Measurements from ENCODE around the gene HES7.
"Not testable (repeated sequence)": the region's sequence is repeated elsewhere in the genome, so short reads cannot be mapped to it uniquely, and the experiment has no call there.

The HES7 gene

DNA sequence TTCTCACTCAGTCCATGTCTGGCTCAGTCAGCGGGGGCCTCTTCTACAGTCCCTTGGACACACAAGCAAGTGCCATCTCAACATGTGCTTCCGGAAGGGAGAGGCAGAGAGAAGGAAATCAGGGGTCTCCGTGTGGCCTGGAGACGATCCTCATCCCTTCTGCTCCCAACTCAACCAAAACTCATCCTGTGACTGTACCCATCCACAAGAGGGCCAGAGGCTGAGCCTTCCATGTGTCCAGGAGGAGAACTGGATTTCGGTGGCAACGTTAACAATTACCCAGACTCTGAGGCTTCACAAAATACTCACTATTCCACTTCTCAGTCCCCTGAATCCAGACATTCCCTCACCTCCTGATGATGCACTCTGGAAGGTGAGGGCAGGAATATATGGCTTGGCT is 28.5 kb downstream of the HES7 start:
- no peak for DNase-seq

DNA sequence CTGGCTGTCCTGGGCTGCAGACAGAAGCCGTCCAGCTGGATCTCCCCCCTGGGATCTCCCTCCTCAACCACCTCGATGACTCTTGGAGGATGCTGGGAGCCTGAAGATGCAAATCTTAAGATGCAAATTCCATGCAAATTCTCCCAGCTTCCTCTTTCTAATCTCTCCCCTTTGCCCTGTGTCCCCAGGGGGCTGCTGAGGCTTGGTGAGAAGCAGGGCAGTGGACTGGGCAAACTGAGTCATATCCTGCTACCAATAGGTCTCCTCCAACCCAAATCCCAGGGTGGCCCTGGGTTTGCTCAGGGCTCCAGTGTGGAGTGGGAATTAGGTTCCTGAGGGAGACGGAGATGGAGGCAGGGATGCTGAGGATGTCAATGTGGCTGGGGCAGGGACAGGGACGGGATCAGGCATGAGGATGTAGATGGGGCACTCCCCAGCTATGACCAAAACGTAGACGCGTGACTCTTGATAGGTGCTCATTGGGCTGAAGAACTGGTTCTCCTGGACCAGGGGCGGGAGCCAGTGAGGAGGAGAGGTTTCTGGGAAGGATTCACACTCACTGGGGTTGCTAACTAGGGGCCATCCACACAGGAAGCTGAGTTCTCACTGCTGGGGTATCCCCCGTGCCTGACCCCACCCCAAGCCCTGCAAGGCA is 32.7 kb downstream of the HES7 start:
- DNase-seq, result no peak

DNA sequence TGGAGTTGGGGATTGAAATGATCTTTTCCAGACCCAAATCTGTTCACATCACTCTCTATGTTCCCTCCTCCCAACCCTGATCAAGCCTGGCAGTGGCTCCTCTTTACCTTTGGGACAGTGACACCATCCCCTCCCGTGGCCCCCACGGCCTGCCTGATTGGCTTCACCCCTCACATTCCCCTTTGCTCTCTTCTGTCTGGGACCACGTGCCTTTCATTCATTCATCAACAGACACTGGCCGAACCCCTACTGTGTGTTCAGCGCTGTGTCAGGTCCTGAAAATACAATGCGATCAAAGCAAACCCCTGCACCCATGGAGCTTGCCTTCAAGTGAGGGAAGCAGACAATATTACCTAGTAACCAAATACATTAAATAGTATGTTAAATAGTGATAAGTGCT is 34.2 kb downstream of the HES7 start:
- no peak for DNase-seq

DNA sequence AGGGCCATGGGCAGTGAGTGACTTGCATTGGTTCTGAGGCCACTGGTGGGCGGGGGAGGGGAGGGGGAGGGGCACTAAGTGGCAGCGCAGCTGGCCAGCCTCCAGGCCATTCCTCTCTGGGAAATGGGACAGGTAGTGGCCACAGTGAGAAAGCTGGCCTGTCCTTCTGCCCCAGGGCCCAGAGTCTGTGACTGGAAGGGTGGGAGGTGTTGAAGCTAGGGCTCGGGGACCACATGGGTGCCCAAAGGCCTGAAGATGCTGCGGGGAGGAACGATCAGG is 36.0 kb downstream of the HES7 start:
- no peak for DNase-seq

DNA sequence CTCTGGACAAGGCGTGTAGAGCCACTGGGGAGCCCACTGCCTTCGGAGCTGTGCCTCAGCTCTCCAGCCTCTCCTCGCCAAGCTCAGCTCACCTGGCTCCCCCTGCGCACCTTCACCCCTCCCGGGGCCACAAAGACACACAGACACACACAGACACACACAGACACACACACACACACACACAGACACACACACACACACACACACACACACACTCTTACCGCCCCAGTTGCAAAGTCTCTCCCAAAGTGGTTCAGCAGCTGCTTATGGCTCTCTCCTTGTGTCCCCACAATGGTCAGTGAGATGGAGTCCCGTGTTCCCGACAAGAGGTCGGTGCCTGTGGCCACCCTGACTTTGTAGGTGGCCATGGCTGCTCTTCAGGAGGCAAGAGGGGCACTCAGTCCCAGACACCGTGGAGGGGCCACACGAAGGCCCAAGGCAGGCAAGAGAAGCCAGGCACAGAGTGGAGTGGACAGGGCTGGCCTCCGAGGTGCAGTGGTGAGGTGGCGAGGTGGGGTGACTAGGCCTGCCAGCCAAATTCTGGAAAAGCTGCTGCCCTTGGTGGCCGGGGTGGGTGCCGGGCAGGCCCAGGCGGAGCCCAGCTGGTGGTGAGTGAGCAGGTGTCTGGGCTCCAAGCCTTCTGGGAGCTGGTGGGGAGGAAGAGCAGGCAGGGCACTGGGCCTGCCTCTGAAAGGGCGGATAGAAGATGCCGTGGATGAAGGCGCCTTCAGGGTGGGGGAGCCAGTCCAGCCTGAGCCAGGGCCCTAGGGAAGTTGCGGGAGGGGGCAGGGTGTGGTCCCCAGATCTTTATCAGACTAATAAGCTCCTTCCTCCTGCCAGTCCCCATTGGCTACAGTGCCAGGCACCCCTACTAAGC is 36.6 kb downstream of the HES7 start, which contains the start of gene ALOX12B:
Gene ALOX12B, minus strand, starts transcription at position 642 of the 877 bp plus-strand sequence. Its CDS starts 274 bp downstream, at position 368.
- DNase-seq, result no peak

DNA sequence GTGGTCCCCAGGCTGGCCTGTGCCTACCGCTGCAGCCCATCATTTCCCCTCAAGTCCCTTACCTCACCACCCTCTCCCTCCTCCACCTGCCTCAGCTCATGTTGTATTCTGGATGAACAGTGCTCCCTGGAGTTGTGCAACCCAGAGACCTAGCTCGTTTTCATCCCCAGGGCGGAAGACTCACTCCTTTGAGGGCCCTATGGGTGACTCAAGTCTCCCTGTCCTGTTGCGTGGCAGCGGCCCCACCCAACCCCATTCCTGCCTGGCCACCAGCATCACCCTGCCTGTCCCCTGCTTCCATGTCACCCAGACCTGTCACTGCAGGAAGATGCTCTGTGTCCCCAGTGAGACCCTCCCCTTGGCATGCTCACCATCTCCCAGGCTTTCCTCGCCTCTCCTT is 39.7 kb downstream of the HES7 start:
- DNase-seq, result no peak

DNA sequence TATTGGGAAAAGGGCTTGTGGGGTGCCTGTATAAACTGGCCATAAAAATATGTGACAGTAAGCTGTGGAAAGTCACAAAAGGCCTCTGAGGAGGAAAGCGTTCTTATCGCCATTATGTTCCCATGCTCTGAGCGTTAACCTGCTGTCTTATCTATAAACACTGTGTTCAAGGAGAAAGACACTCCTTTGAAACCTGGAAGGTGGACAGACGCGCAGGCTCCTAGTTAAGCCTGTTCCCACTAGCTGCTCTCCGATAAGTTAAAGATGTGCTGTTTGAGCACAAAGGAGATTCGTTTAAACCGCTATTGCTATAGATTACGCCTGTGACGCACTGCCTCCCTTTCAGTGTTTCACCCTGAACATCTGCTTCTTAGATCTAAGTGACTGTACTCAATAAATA is 41.6 kb downstream of the HES7 start:
- DNase-seq, result no peak

DNA sequence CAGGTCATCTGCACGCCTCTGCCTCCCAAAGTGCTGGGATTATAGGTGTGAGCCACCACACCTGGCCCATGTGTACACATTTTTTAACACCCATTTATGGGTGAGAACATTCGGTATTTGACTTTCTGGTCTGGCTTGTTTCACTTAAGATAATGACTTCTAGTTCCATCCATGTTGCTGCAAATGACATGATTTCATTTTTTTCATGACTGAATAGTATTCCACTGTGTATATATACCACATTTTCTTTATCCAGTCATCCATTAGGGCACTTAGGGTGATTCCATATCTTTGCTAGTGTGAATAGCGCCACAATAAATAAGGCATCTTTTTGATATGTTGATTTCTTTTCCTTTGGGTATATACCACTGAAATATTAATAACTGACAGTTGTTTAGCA is 42.0 kb downstream of the HES7 start:
- no peak for DNase-seq

DNA sequence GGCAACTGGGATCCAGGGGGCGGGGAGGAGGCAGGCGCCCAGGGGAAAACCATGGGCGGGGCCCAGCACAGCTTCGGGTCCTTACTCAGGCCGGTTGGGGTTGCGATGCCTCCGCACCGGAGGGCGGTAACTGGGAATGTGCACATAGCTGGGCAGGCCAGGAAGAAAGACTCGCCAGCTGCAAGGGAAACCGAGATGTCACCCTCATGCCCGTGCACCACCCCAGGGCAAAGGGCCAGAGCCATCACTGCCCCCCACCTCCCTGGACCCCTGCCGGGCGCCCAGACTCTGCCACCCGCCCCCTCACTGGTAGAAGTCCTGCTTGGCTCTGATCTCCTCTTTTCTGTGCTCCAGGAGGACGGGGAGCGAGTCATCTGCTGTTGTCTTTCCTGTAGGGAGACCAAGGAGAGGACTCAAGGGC is 43.1 kb downstream of the HES7 start:
- DNase-seq, result no peak

DNA sequence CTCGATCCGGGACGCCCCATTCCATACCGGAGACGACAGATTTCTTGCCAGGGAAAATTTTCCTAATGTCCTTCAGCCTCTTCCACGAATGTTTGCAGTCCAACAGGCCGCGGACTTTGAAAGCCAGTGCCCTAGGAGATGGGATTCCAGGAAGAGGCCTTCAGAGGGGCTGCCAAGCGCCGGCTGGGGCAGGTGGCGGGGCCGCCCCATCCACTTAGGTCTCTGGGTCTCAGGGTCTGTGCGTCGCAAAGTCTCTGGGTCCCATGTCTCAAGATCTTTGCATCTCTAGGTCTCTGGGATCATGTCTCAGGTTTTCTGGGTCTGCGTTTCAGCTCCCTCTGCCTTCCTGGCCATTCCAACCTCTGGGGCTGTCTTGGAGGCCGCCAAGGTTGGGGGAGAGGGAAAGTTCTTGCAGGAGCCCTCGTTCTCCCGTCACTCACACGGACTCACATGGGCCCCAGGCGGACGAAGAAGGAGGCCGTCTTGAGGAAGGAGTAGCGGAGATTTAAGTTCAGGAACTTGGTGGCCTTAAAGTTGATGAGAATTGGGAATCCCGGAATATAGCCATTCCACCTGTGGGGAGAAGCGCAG is 43.6 kb downstream of the HES7 start:
- DNase-seq, result no peak

DNA sequence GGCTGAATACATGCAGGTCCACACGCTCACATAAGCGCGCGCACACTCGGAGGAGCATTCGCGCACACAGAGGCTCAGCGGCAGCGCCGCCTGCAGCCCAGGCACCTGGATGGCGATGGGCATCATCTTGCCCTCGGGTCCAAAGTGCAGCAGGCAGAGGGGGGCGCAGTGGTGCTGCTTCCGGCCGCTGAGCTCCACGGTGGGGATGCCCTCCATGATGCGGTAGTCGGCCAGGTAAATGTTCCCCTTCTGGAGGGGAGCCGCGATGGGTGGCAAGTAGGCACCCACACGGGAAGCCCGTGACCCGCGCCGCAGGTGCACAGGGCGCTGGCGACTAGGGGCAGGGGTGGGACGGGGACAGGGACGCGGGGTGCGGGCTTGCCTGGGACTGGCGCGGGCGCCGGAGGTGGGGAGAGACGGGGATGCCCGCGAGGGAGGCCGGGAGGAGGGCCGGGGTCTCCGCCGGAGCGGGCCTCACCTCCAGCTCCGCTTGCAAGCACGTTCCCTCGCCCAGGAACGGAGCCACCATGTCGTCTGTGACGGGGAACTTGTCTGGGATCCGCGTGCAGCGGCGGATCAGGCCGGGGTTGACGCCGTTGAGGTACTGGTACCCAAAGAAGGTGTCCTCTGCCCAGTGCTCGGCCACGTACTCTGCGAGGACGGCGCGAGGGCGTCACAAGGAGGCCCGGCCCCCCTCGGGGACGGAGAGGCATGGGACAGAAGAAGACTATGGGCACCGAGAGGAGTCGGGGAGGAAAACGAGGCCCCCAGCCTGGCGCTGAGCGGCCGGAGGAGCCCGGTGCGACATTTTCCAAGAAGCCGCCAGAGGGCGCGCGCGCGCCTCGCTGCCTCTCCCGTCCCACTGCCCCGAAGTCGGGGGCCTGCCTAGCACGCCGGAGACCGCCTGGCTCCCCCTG is 44.4 kb downstream of the HES7 start:
- no peak for DNase-seq

DNA sequence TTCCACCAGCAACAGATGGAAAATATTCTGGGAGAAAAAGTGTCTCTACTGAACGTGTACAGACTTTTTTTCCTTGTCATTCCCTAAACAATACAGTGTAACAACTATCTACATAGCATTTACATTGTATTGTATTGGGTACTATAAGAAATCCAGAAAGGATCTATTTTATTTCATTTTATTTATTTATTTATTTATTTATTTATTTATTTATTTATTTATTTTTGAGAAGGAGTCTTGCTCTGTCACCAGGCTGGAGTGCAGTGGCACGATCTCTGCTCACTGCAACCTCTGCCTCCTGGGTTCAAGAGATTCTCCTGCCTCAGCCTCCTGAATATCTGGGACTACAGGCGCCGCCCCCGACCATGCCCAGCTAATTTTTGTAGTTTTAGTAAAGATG is 46.0 kb downstream of the HES7 start:
- not testable (repeated sequence) for DNase-seq

DNA sequence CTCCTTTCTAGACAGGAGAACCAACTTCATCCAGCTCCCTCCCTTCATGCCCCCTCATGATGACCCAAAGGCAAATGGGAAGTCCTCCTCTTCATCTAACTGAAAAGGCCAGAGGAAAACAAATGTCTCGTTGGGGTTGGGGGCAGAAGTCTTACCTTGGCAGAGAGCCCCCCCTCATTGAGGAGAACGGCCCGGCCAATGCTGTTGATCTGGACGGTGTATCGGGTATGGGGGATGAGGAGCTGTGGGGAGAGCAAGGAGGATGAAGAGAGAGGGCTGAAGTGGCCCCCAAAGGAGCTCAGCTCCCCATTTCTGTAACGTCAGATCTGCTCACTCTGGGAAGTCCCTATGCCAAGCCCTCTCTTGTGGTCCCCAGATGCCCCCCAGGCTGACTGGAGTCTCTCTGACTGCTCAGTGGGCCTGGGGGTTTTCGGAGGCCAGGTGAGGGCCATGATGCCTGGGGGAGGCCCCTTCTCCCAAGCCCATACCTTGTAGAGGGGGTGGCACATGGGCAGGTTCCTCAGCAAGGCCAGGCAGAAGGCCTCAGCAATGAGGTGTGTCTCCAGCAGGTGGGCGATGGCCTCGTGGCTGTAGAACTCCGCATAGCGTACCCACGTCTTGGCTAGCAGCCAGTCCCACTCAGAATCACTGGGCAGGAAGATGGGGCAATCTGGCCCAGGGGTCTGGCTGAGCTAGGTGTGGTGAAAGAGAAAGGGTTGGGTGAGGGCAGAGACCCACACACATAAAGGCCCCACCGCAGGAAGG is 47.2 kb downstream of the HES7 start:
- no peak for DNase-seq

DNA sequence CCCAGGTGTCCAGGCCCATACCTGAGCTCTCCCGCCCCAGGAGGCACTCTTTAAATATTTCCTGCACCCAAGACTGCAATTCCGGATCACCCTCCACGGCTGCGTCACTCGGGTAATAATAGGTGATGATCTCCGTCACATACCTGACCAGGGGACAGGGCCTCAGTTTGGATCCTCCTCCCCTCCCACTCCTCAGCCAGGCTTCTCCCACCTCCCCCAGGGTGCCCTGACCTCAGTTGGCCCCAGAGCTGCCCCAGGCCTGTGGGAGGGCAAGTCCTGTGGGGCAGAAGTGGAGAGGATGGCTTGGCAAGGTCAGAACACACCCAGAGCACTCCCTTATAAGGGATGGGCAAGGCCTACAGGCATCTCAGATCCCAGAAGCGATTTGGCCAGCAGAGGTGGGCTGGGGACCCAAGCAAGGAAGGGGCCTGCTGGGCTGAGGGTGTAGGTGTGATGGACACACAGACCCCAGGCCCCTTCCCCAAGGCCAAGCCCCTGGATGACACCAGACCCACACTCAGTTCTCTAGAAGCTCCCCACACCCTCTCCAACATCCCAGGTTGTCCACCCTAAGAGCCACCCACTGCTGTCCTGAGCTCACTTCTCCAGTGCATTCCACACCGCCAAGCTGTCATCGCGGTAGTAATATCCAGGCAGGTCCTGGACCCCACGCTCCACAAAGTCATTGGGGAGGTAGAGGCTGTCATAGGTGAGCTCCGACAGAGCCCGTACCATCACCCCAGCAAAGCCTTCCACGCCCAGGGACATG is 48.1 kb downstream of the HES7 start:
- DNase-seq, result no peak

DNA sequence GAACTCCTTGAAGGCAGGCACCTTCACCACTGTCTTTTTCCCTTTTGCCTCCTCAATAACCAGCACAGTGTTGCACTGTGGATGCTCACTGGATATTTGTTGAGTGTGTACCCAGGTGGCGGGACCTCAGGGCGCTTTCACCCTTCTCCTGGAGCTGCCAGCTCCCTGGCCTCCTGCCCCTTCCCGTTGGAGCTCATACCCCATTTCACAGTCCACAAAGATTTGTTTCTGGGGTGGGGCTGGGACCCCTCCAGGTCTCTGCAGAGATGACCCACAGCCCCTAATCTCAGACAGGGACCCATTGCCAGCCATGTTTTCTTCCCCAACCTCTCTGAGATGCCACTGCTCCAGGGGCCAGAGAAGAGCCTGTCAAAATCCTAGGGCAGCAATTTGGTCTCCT is 48.8 kb downstream of the HES7 start:
- DNase-seq, result no peak

DNA sequence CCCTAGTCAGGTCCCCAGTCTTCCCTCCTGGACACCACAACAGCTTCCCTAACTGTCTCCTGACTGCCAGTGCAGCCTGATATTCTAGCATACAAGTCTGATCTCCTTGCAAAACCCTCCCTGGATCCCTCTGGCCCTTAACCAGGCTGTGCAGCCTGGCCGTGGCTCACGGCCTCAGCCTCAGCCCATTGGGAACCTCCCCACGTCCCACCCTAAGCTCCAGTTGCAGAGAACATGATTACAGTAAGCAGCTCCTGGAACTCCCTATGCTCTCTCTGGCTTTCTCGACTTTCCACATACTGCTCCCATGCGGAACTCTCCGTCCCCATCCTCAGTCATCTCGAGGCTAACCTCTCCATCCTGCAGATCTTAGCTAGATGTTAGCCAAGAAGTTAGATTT is 49.4 kb downstream of the HES7 start:
- no peak for DNase-seq

DNA sequence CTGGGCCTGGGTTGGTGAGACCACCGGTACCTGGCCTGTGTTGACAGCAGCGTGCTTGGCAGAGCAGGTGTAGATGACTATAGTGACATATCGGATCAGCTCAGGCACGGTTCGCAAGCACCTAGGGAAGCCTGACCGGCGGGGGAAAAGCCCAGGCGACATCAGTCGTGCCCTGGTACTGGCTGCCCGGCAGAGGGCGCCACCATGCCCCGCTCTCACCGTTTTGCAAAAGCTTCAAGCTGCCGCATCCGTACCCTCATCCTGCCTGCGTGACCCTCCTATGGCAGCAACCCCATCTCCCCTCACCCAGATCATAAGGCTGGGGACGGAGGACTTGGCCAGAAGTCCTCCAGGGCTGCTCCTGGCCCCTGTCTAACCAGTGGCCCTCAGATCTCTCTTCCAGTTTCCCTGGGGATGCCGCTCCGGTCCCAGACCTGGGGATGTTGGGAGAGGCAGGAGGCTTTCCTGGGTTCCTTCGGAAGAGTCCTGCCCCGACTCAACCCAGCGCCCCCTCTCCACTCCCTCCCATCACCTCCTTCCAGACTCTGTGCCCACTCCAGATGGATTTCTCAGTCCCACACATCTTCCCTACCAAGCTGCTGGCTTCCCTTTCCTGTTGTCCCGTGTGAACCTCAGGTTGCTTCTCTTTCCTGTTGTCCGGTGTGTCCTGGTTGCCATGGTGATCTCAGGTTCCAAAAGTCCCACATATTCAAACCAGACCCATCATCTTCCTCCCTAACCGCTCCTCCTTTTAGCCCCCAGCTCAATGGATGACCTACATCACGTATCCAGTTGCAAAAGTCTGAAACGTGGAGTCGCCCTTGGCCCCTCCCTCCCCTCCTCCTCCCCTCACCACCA is 50.0 kb downstream of the HES7 start:
- DNase-seq, result no peak

DNA sequence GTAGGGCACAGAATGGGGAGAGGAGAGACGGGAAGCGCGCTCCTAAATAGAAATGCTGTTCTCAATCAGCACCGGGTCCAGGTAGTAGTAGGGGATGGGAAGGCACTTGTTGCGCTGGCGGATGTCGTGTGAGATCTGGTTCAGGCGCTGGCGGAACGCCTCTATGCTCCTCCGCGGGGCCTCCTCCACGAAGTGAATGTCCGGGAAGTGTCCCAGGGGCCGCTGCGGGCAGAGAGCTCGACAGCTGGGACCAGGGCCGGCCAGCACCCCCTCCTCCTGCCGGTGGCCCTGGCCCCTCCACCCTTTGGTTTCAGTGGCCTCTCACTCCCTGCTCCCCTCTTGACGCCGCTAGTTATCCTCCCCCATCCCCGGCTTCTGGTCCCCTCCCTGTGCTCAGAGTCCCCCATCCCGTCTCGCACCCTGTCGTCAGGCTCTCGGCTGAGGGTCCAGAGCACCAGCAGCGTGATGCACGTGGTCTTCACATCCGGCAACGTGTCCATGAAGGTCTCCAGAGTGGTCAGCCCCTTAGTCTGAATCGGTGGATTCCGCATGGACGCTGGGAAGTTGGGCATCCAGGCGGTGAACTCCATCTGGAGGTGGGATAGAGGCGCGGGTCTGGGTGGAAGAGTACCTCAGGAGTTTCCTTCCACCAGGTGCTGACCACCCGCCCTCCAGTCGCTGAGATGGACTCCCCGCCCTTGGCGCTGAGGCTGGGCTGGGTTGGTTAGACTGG is 51.0 kb downstream of the HES7 start:
- no peak for DNase-seq

DNA sequence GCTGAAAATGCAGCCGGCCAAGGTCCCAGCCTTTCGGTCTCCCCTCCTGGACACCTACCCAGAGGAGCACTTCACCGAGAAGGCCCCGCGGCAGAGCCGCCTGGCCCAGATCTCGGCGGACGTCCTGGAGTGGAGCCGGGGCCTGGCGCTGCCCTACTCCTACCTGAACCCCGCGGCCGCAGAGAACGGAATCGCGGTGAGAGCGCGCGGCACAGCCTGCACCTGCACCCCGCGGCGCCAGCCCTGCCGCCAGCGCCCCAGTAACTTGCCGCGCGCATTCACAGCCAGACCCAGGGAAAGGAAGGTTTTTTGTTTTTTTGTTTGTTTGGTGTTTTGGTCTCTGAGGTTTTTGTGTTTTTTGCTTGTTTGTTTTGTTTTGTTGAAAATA is 51.6 kb downstream of the HES7 start:
- DNase-seq, result no peak

DNA sequence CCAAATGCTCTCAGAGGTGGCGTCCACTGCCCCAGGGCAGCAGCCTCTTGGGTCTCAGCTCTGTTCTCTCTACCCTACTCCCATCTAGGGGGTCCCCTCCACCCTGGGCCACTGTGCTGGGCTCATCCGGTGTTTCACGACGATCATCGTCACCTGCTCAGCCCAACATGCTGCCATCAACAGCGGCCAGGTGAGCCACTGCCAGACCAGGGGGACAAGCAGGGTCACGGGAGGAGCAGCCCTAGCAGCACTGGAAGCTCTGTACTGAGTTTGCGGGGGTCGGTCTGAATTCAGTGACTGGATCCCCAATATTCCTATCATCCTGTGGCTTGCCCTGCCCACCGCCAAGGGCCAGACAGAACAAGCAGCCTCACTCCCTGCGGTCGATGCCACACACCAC is 52.4 kb downstream of the HES7 start:
- no peak for DNase-seq

All from SIG-M5 (cell line).